Endodermal cell (in vitro differentiated cells): ENCODE measurements around the gene TRNT1. TPM values are rescaled to one million over a fixed set of nuclear protein-coding genes. Genes with fewer than 3 reads are reported as not detected.

Experiments
- DNase-seq: peaks from one replicate; pipeline ENCODE4 v3.0.0-alpha.2; 2017
- H3K27ac ChIP-seq: 2 replicates; pipeline ENCODE4 v1.5.1; 2013; ENCODE audit warnings: mild to moderate bottlenecking, low read depth, low read length, moderate library complexity
- H3K27me3 ChIP-seq: 2 replicates; pipeline ENCODE4 v1.6.1; 2013; ENCODE audit warnings: mild to moderate bottlenecking, low read length, moderate library complexity; ENCODE audit not compliant: insufficient read depth, control insufficient read depth, poor library complexity, severe bottlenecking
- H3K36me3 ChIP-seq: 2 replicates; pipeline ENCODE4 v1.7.0; 2013; ENCODE audit warnings: mild to moderate bottlenecking, low read length, moderate library complexity; ENCODE audit not compliant: control insufficient read depth, insufficient read depth
- H3K4me1 ChIP-seq: one replicate; pipeline ENCODE4 v1.7.0; 2013; ENCODE audit warnings: low read length; ENCODE audit not compliant: control insufficient read depth, insufficient read depth
- H3K4me3 ChIP-seq: 2 replicates; pipeline ENCODE4 v1.5.1; 2013; ENCODE audit warnings: mild to moderate bottlenecking, low read length, moderate library complexity
- H3K9ac ChIP-seq: 2 replicates; pipeline ENCODE4 v1.6.1; 2013; ENCODE audit warnings: mild to moderate bottlenecking, low read length, moderate library complexity; ENCODE audit not compliant: poor library complexity, severe bottlenecking; ENCODE audit errors: extremely low read depth
- H3K9me3 ChIP-seq: 2 replicates; pipeline ENCODE4 v1.6.1; 2013; ENCODE audit warnings: mild to moderate bottlenecking, low read length, moderate library complexity; ENCODE audit not compliant: control insufficient read depth
- H3K27ac Mint-ChIP-seq: 2 replicates; pipeline ENCODE4 v1.8.0; 2020; ENCODE audit warnings: mixed read lengths
- H3K27me3 Mint-ChIP-seq: 2 replicates; pipeline ENCODE4 v1.8.0; 2021; ENCODE audit warnings: mild to moderate bottlenecking, mixed read lengths; ENCODE audit not compliant: insufficient read depth
- H3K36me3 Mint-ChIP-seq: 2 replicates; pipeline ENCODE4 v1.8.0; 2020; ENCODE audit warnings: low read depth, mixed read lengths
- H3K4me1 Mint-ChIP-seq: 2 replicates; pipeline ENCODE4 v1.8.0; 2020; ENCODE audit warnings: mixed read lengths
- H3K4me3 Mint-ChIP-seq: 2 replicates; pipeline ENCODE4 v1.8.0; 2020; ENCODE audit warnings: mild to moderate bottlenecking, moderate library complexity, mixed read lengths
- H3K9me3 Mint-ChIP-seq: 2 replicates; pipeline ENCODE4 v1.8.0; 2020; ENCODE audit warnings: mild to moderate bottlenecking, mixed read lengths
- WGBS, 2 experiments: methylation state at CpG; one replicate each; pipeline versions ENCODE4 v1.1.5 to v1.1.7; 2013; ENCODE audit warnings: missing lambda C conversion rate in 2 of 2, mixed read lengths in 1 of 2; ENCODE audit not compliant: insufficient coverage in 1 of 2, insufficient read length in 1 of 2; 5-methylcytosine and 5-hydroxymethylcytosine counted together
- total RNA-seq, 2 donors: library from RNA; stranded (reverse); fragmentation: NEBNext Ultra II Directional in 1 of 2; extraction: Animal tissue kit (Norgen Biotek cat#: 25700) in 1 of 2; gene quantifications; 2 replicates in 1 of 2; 3 replicates in 1 of 2; pipeline ENCODE4 v1.2.1, GENCODE V29; 2021
- TF ChIP-seq, protein P1 (sequence below): fragments of 200-600 bp; sonication (generic); conservative IDR thresholded peaks from 2 replicates; pipeline ENCODE4 v1.5.0; 2021; ENCODE audit warnings: antibody characterized with exemption, mild to moderate bottlenecking

The TRNT1 gene
- total RNA-seq, 2 donors from 2014 or later = 31.8 to 33.5 TPM

DNA sequence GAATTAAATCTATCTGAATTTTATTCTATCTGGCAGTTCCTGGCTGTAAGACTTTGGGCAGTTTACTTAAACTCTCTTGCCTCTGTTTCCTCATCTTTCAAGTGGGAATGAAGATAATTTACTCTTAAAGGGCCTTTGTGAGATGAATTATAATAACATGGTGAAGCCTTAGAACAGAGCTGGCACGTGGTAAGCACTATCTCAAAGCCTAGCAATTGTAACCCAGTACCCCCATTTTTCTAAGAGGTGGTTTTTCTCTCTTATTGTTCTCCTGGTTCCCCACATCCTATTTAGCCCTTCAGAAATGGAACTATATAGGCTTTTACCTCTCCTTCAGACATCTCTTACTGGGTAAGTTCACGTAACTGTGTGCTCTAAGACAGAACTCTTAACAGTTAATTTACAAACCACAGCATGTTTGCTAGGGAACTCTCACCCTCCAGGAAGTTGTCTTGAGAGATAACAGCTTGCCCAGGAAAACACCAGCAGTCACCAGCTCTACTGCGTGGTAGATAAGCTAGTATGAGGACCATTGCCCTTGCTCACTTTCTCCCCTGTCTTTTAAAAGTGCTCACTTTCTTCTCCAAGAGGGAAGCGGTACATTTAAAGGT lies 65.0 kb downstream of the TRNT1 start:
- Histone ChIP-seq H3K9ac (no peak overlapping the region), H3K27me3 (peaks cover 81% of the 10 kb centered on the region), H3K4me3 (no peak overlapping the region), H3K4me1 (peaks cover 9% of the 10 kb centered on the region), H3K9me3 (peaks cover 2% of the 10 kb centered on the region), H3K36me3 (no peaks in the 10 kb centered on the region), H3K27ac (no peak overlapping the region)
- WGBS, 2 experiments = 54 to 83% methylated on average over 2 to 4 of the region's 4 CpGs
- peak; percentile 65 for DNase-seq
- no peak overlapping the region for H3K27ac Mint-ChIP-seq
- peaks cover 78% of the 10 kb centered on the region for H3K27me3 Mint-ChIP-seq
- peaks cover 35% of the 10 kb centered on the region for H3K4me1 Mint-ChIP-seq
- no peaks in the 10 kb centered on the region for H3K9me3 Mint-ChIP-seq
- TF ChIP-seq, protein P1, sequence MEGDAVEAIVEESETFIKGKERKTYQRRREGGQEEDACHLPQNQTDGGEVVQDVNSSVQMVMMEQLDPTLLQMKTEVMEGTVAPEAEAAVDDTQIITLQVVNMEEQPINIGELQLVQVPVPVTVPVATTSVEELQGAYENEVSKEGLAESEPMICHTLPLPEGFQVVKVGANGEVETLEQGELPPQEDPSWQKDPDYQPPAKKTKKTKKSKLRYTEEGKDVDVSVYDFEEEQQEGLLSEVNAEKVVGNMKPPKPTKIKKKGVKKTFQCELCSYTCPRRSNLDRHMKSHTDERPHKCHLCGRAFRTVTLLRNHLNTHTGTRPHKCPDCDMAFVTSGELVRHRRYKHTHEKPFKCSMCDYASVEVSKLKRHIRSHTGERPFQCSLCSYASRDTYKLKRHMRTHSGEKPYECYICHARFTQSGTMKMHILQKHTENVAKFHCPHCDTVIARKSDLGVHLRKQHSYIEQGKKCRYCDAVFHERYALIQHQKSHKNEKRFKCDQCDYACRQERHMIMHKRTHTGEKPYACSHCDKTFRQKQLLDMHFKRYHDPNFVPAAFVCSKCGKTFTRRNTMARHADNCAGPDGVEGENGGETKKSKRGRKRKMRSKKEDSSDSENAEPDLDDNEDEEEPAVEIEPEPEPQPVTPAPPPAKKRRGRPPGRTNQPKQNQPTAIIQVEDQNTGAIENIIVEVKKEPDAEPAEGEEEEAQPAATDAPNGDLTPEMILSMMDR = no peak
- H3K4me3 Mint-ChIP-seq = no peak overlapping the region
- H3K36me3 Mint-ChIP-seq = no peaks in the 10 kb centered on the region

DNA sequence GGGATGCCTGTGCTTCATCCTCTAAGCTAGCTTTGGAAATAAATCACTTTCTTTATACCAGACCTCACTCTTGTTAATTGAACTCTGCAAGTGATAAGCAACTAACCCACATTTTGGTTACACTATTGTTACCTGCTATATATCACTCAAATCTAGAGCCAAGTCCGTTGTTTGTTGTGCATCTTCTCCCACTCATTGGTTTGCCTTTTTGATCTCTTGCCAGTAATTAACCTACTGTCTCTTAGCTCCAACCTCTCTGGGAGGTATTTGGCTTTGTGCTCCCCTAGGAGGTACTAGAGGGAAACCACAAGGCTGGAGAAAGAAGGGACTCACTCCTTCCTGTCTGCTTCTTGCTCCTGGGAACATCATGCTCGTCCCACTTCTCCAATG lies 65.5 kb downstream of the TRNT1 start:
- Mint-ChIP-seq H3K27me3 (peaks cover 73% of the 10 kb centered on the region), H3K9me3 (no peaks in the 10 kb centered on the region), H3K4me3 (no peak overlapping the region), H3K36me3 (no peaks in the 10 kb centered on the region), H3K4me1 (peaks cover 35% of the 10 kb centered on the region), H3K27ac (no peak overlapping the region)
- WGBS, 2 experiments = 77 to 83% methylated on average over 1 to 2 of the region's 2 CpGs
- Histone ChIP-seq H3K9ac (no peak overlapping the region), H3K27ac (no peak overlapping the region), H3K4me1 (peaks cover 9% of the 10 kb centered on the region), H3K4me3 (no peak overlapping the region), H3K27me3 (peaks cover 76% of the 10 kb centered on the region), H3K9me3 (no peaks in the 10 kb centered on the region), H3K36me3 (no peaks in the 10 kb centered on the region)
- DNase-seq = no peak
- TF ChIP-seq, protein P1 = peak; percentile 29

GRCh38 chr3:3194861-3195260 lies 68.1 kb downstream of the TRNT1 start:
- H3K9ac ChIP-seq = no peak overlapping the region
- no peaks in the 10 kb centered on the region for H3K9me3 Mint-ChIP-seq
- no peaks in the 10 kb centered on the region for H3K36me3 Mint-ChIP-seq
- H3K9me3 ChIP-seq = no peaks in the 10 kb centered on the region
- no peak overlapping the region for H3K27ac Mint-ChIP-seq
- peaks cover 73% of the 10 kb centered on the region for H3K27me3 ChIP-seq
- H3K4me3 ChIP-seq = no peak overlapping the region
- no peaks in the 10 kb centered on the region for H3K36me3 ChIP-seq
- TF ChIP-seq, protein P1 = no peak
- H3K4me1 ChIP-seq = peaks cover 7% of the 10 kb centered on the region
- DNase-seq = no peak
- no peak overlapping the region for H3K4me3 Mint-ChIP-seq
- H3K27ac ChIP-seq = no peak overlapping the region
- peaks cover 66% of the 10 kb centered on the region for H3K27me3 Mint-ChIP-seq
- H3K4me1 Mint-ChIP-seq = peaks cover 29% of the 10 kb centered on the region
